AG04449 (cell line): ENCODE data around the gene CCL21.

Source experiments
- CTCF ChIA-PET: fragments of 350-600 bp; formaldehyde crosslinking; extraction: SDS; loops from one replicate; lab custom pipeline; 2021; ENCODE audit warnings: antibody characterized with exemption; lab: Yijun Ruan, JAX
- POLR2A ChIA-PET: fragments of 400-600, 350-600 bp; formaldehyde crosslinking; extraction: SDS; loops from one replicate; lab custom pipeline; 2020; ENCODE audit warnings: antibody characterized with exemption, inconsistent platforms; lab: Yijun Ruan, JAX
- DNase-seq: peaks from one replicate; pipeline ENCODE4 v3.0.0-alpha.2; 2010; ENCODE audit warnings: low read depth, low spot score
- H3K4me3 ChIP-seq: 2 replicates; pipeline ENCODE4 v1.5.1; 2011; ENCODE audit warnings: low read depth, mild to moderate bottlenecking, control low read depth, low read length
- TF ChIP-seq, protein P1 (sequence below): IDR thresholded peaks from one replicate; pipeline ENCODE4 v1.5.1; 2011; ENCODE audit warnings: mild to moderate bottlenecking, moderate library complexity, low read length, control low read depth, inconsistent platforms; ENCODE audit not compliant: insufficient read depth; ENCODE audit errors: missing control alignments

The CCL21 gene

DNA sequence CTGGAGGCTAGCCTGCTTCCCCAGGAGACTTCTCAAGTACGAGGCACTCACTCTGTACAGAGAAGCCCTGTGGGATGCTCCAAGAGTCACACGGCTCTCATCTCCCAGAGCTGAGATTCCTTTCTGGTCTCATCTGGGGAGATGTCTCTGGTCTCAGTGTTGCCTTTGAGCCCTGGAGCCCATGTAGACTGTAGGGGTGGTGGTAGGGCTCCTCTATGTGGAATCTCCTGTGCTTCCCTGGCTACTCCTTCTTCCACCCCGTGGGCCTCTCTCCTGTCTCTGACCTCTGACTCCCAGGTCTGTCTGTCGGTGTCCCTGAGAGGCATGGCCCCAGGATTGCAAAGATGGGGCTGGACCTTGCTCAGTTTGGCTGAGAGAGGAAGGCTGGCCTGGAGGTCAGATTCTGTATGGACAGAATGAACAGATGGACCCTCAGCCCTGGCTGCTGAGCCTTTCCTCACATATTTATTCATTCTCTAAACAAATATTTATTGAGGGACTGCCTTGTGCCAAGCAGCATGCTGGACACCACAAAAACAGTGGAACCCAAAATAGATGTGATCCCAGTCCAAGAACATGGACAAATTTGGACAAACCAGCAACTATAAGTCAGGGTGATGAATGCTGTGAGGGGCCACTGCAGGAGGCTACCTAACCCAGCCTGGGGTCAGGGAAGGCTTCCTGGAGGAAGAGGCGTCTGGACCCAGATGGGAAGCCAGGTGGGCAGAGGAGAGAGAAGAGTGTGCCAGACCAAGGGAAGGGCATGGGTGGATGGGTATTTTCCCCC, 21.4 kb downstream of the CCL21 start:
- DNase-seq: no peak
- ChIA-PET CTCF (interaction anchor here (10.0 kb wide), 1 partner anchor 12 kb away, joined by 163 read pairs; no protein-coding TSS in a partner anchor), POLR2A (no interaction called here)
- H3K4me3 ChIP-seq: no peak overlapping the region
- TF ChIP-seq, protein P1, sequence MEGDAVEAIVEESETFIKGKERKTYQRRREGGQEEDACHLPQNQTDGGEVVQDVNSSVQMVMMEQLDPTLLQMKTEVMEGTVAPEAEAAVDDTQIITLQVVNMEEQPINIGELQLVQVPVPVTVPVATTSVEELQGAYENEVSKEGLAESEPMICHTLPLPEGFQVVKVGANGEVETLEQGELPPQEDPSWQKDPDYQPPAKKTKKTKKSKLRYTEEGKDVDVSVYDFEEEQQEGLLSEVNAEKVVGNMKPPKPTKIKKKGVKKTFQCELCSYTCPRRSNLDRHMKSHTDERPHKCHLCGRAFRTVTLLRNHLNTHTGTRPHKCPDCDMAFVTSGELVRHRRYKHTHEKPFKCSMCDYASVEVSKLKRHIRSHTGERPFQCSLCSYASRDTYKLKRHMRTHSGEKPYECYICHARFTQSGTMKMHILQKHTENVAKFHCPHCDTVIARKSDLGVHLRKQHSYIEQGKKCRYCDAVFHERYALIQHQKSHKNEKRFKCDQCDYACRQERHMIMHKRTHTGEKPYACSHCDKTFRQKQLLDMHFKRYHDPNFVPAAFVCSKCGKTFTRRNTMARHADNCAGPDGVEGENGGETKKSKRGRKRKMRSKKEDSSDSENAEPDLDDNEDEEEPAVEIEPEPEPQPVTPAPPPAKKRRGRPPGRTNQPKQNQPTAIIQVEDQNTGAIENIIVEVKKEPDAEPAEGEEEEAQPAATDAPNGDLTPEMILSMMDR: no peak

DNA sequence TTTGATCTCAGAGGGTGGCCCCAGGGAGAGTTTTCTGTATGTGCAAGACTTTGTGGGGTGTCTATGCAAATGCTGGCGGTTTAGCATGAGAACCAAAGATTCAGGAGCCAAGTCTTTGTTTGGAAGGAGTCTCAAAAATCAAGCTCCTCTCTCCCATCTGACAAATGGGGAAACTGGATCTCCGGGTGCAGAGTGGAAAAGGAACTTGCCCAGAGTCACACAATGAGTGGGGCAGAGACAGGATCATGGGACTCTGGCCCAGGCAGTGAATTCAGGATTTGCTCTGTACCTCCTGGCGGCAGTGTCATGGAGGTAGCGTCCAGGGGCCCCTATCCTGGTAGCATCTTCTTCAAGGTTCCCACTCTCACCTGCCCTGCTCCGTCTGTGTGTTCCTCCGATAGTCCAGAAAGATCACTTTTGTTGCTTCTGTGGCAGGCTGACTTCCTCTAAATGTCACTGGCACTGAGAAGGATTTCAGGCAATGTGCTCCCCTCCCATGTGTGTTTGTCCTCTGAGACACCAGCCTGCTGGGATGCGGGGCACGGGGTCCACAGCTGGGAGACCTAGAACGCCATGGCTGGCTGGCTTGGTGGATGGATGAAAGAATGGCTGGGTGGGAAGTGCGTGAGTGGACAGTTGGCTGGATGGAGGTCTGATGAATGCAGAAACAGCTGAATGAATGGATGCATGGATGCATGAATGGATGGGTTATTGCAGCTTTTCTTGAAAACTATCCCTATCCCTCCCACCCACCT, 22.5 kb downstream of the CCL21 start:
- ChIA-PET POLR2A (no interaction called here), CTCF (interaction anchor here (1.9 to 10.0 kb wide), 3 partner anchors 11 to 13 kb away, joined by 6 to 163 read pairs (median 13); no protein-coding TSS in a partner anchor)
- DNase-seq: no peak
- TF ChIP-seq, protein P1: no peak
- H3K4me3 ChIP-seq: no peak overlapping the region

DNA sequence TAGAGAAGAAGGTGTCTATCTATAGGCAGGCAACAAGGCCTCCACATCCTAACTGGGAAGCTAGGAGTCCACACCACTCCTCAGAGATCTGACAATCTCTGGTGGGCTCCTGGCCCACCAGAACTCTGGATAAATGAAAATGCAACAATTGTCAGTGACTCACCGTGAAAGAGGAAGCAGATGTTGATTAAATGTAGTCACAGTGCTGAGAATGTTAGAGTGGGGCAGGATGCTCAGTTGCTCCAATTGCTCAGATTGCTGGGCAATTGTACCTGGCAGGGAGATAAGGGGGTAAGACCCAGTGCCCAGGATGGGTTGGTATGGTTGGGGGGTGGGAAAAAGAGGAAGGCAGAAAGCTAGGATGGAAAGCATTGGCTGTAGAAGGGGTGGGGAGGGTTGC, 23.2 kb downstream of the CCL21 start:
- TF ChIP-seq, protein P1: no peak
- POLR2A ChIA-PET: no interaction called here
- no peak overlapping the region for H3K4me3 ChIP-seq
- CTCF ChIA-PET: interaction anchor here (1.9 to 10.0 kb wide), 3 partner anchors 10 to 14 kb away, joined by 6 to 163 read pairs (median 13); no protein-coding TSS in a partner anchor
- DNase-seq: no peak

DNA sequence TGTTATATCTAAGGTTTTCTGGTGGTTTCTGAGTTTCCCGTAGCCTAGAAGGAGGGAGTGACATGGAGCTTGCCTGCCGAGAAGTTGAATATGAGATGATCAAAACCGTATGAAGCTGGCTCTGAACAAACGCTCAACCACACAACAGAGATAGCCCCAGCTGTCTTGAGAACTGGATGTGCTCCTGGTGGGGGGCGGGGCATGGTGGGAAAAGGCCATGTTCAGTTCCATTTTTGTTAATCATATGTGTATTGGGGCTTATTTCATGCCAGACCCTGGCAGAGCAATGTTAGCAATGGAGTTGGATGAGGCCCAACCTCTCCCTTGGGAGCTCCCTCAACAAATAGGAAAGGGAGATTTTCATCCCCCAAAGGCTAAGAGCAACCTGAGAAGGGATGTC, 23.7 kb downstream of the CCL21 start:
- TF ChIP-seq, protein P1: no peak
- POLR2A ChIA-PET: no interaction called here
- no peak overlapping the region for H3K4me3 ChIP-seq
- DNase-seq: no peak
- CTCF ChIA-PET: interaction anchor here (1.9 to 10.0 kb wide), 3 partner anchors 9 to 15 kb away, joined by 6 to 163 read pairs (median 13); no protein-coding TSS in a partner anchor

DNA sequence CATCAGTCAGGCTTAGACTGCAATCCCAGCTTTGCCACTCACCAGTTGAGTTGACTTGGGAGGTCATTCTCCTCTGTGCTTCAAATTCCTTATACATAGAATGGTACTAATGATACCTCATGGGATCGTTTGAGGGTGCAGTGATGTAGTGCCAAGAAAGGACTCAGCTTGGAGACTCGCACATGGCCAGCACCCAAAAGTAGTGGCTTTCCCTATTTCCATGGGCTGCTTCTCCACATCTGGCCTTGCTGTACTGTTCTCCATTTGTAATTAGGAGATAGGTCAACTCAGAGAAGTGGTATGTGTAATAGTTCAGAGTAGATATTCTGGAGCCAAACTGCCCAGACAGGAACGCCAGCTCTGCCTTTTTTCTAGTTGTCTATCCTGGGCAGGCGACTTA, 24.3 kb downstream of the CCL21 start:
- CTCF ChIA-PET: interaction anchor here (2.8 to 10.0 kb wide), 2 partner anchors 10 to 15 kb away, joined by 13 to 163 read pairs; no protein-coding TSS in a partner anchor
- no peak for DNase-seq
- no peak overlapping the region for H3K4me3 ChIP-seq
- POLR2A ChIA-PET: no interaction called here
- TF ChIP-seq, protein P1: no peak
